ENCODE data around the gene S100A7.

DNA sequence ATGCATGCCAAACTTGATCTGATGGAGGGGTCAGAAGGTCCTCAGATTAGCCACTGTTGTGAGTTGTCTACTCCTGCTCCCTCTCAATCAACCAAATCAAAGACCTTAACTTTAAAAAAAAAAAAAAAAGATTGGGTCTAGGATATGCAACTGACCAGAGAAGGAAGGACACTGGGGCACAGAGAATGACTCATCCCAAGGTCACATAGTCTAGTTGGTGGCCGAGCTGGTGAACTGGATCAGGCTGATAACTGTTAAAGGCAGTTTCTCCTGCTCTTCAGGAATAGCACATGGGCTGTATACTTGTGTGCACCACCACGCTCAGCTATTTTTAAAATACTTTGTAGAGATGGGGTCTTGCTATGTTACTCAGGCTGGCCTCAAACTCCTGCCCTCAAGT lies 14.8 kb upstream of the S100A7 start:
- TF ChIP-seq, protein P1, sequence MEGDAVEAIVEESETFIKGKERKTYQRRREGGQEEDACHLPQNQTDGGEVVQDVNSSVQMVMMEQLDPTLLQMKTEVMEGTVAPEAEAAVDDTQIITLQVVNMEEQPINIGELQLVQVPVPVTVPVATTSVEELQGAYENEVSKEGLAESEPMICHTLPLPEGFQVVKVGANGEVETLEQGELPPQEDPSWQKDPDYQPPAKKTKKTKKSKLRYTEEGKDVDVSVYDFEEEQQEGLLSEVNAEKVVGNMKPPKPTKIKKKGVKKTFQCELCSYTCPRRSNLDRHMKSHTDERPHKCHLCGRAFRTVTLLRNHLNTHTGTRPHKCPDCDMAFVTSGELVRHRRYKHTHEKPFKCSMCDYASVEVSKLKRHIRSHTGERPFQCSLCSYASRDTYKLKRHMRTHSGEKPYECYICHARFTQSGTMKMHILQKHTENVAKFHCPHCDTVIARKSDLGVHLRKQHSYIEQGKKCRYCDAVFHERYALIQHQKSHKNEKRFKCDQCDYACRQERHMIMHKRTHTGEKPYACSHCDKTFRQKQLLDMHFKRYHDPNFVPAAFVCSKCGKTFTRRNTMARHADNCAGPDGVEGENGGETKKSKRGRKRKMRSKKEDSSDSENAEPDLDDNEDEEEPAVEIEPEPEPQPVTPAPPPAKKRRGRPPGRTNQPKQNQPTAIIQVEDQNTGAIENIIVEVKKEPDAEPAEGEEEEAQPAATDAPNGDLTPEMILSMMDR (IDR thresholded peaks at IDR 0.05; ENCODE audit: insufficient read depth, low read length, poor library complexity, severe bottlenecking) = no peak
- no peak for TF ChIP-seq EZH2phosphoT487 (conservative IDR thresholded peaks at IDR 0.05; ENCODE audit: low read length)

All from SU-DHL-6 (cell line).